ENCODE measurements around the gene CPZ. TPM values are rescaled to one million over a fixed set of nuclear protein-coding genes. Genes with fewer than 3 reads are reported as not detected.

Gene CPZ
- total RNA-seq, 1 donor from 2014 or later, result not detected

GRCh38 chr4:8558080-8558960 is 34.2 kb upstream of the CPZ start:
- no peaks in the 10 kb centered on the region for H3K9me3 Mint-ChIP-seq
- H3K4me3 Mint-ChIP-seq, result no peak overlapping the region
- H3K27ac Mint-ChIP-seq (ENCODE audit: unreplicated experiment), result no peak overlapping the region
- DNase-seq (ENCODE audit: low read depth, low spot score), result no peak
- no peak for TF ChIP-seq CTCF (conservative IDR thresholded peaks at IDR 0.05)
- H3K27me3 Mint-ChIP-seq (ENCODE audit: low read depth), result no peaks in the 10 kb centered on the region
- no peaks in the 10 kb centered on the region for H3K4me1 Mint-ChIP-seq
- no peaks in the 10 kb centered on the region for H3K36me3 Mint-ChIP-seq (ENCODE audit: low read depth)

GRCh38 chr4:8559011-8559410 is 33.6 kb upstream of the CPZ start:
- no peaks in the 10 kb centered on the region for H3K4me1 Mint-ChIP-seq
- H3K36me3 Mint-ChIP-seq (ENCODE audit: low read depth), result no peaks in the 10 kb centered on the region
- TF ChIP-seq CTCF (conservative IDR thresholded peaks at IDR 0.05), result no peak
- H3K27ac Mint-ChIP-seq (ENCODE audit: unreplicated experiment), result no peak overlapping the region
- H3K4me3 Mint-ChIP-seq, result no peak overlapping the region
- no peaks in the 10 kb centered on the region for H3K9me3 Mint-ChIP-seq
- no peak for DNase-seq (ENCODE audit: low read depth, low spot score)
- no peaks in the 10 kb centered on the region for H3K27me3 Mint-ChIP-seq (ENCODE audit: low read depth)

GRCh38 chr4:8559524-8560264 is 32.9 kb upstream of the CPZ start:
- Mint-ChIP-seq H3K27ac (ENCODE audit: unreplicated experiment) (no peak overlapping the region), H3K36me3 (ENCODE audit: low read depth) (no peaks in the 10 kb centered on the region), H3K9me3 (no peaks in the 10 kb centered on the region), H3K4me3 (no peak overlapping the region), H3K27me3 (ENCODE audit: low read depth) (no peaks in the 10 kb centered on the region), H3K4me1 (no peaks in the 10 kb centered on the region)
- no peak for TF ChIP-seq CTCF (conservative IDR thresholded peaks at IDR 0.05)
- no peak for DNase-seq (ENCODE audit: low read depth, low spot score)

GRCh38 chr4:8560265-8561047 is 32.1 kb upstream of the CPZ start:
- Mint-ChIP-seq H3K9me3 (no peaks in the 10 kb centered on the region), H3K36me3 (ENCODE audit: low read depth) (no peaks in the 10 kb centered on the region), H3K27me3 (ENCODE audit: low read depth) (no peaks in the 10 kb centered on the region), H3K4me1 (no peaks in the 10 kb centered on the region), H3K4me3 (no peak overlapping the region), H3K27ac (ENCODE audit: unreplicated experiment) (no peak overlapping the region)
- DNase-seq (ENCODE audit: low read depth, low spot score), result no peak
- no peak for TF ChIP-seq CTCF (conservative IDR thresholded peaks at IDR 0.05)

GRCh38 chr4:8564595-8564994 is 28.0 kb upstream of the CPZ start:
- Mint-ChIP-seq H3K36me3 (ENCODE audit: low read depth) (no peaks in the 10 kb centered on the region), H3K4me1 (no peaks in the 10 kb centered on the region), H3K4me3 (no peak overlapping the region), H3K9me3 (no peaks in the 10 kb centered on the region), H3K27ac (ENCODE audit: unreplicated experiment) (no peak overlapping the region), H3K27me3 (ENCODE audit: low read depth) (peaks cover 20% of the 10 kb centered on the region)
- TF ChIP-seq CTCF (conservative IDR thresholded peaks at IDR 0.05), result no peak
- DNase-seq (ENCODE audit: low read depth, low spot score), result no peak
